ENCODE results near the gene UVSSA.

GRCh38 chr4:1349359-1350168 is 2.6 kb downstream of the UVSSA start:
- TF ChIP-seq, protein P1, sequence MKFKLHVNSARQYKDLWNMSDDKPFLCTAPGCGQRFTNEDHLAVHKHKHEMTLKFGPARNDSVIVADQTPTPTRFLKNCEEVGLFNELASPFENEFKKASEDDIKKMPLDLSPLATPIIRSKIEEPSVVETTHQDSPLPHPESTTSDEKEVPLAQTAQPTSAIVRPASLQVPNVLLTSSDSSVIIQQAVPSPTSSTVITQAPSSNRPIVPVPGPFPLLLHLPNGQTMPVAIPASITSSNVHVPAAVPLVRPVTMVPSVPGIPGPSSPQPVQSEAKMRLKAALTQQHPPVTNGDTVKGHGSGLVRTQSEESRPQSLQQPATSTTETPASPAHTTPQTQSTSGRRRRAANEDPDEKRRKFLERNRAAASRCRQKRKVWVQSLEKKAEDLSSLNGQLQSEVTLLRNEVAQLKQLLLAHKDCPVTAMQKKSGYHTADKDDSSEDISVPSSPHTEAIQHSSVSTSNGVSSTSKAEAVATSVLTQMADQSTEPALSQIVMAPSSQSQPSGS (CRISPR knock-in tag; IDR thresholded peaks at IDR 0.05; ENCODE audit: borderline replicate concordance, low read depth), result no peak
- TF ChIP-seq NFE2L1 (CRISPR knock-in tag; IDR thresholded peaks at IDR 0.05), result no peak
- TF ChIP-seq, protein P2, sequence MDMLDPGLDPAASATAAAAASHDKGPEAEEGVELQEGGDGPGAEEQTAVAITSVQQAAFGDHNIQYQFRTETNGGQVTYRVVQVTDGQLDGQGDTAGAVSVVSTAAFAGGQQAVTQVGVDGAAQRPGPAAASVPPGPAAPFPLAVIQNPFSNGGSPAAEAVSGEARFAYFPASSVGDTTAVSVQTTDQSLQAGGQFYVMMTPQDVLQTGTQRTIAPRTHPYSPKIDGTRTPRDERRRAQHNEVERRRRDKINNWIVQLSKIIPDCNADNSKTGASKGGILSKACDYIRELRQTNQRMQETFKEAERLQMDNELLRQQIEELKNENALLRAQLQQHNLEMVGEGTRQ (CRISPR knock-in tag; IDR thresholded peaks at IDR 0.05), result no peak
- TF ChIP-seq CTCF (IDR thresholded peaks at IDR 0.05), result no peak
